ENCODE results near the gene SLC2A9. TPM values are rescaled to one million over a fixed set of nuclear protein-coding genes. Genes with fewer than 3 reads are reported as not detected.
"Not testable (repeated sequence)": the region's sequence is repeated elsewhere in the genome, so short reads cannot be mapped to it uniquely, and the experiment has no call there.

Gene SLC2A9
- total RNA-seq, 2 donors from 2014 or later, result 0.52 to 1.2 TPM

GRCh38 chr4:9989918-9990635 is 31.2 kb downstream of the SLC2A9 start:
- ATAC-seq (no peak), DNase-seq (ENCODE audit: low spot score in 2 of 2) (no peak)
- H3K9me3 Mint-ChIP-seq, result peaks cover 0 to 10% of the 10 kb centered on the region in 2 donors
- H3K27ac Mint-ChIP-seq, result no peak overlapping the region
- peaks cover 0 to 6% of the 10 kb centered on the region in 2 donors for H3K36me3 Mint-ChIP-seq

- DNase-seq (ENCODE audit: low spot score in 2 of 2) (no peak), ATAC-seq (no peak)
- peaks cover 0 to 10% of the 10 kb centered on the region in 2 donors for H3K9me3 Mint-ChIP-seq
- no peak overlapping the region for H3K27ac Mint-ChIP-seq
- peaks cover 0 to 6% of the 10 kb centered on the region in 2 donors for H3K36me3 Mint-ChIP-seq
Observed at GRCh38 chr4:9988933-9989332, 32.4 kb downstream of the SLC2A9 start.

GRCh38 chr4:9988363-9988749 is 32.9 kb downstream of the SLC2A9 start:
- Mint-ChIP-seq H3K27ac (no peak overlapping the region), H3K36me3 (peaks cover 0 to 6% of the 10 kb centered on the region in 2 donors), H3K9me3 (peaks cover 0 to 9% of the 10 kb centered on the region in 2 donors)
- ATAC-seq, result no peak
- no peak for DNase-seq (ENCODE audit: low spot score in 2 of 2)

DNA sequence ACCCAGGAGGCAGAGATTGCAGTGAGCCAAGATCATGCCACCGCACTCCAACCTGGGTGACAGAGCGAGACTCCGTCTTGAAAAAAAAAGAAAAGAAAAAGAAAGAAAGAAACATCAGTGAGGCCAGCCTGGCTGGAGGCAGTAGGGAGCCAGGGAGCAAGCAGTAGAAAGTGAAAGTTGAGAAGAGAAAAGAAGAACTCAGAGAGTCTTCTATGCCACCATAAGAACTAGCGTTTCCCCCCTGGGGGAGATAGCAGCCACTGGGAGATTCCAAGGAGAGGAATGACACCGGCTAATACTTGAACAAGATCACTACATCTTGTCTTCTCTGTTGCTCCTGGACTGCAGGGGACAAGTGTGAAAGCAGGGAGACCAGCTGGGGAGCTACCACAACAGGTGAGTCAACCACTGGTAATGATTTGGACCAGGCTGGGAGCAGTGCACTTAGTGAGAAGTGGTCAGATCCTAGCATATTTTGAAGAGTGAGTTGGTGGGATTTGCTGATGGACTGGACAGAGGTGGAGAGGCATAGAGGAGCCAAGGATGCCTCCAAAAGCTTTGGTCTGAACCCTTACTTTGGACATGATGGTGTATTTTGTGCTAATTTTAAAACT is 33.4 kb downstream of the SLC2A9 start:
- Mint-ChIP-seq H3K9me3 (peaks cover 0 to 4% of the 10 kb centered on the region in 2 donors), H3K36me3 (peaks cover 0 to 6% of the 10 kb centered on the region in 2 donors), H3K27ac (no peak overlapping the region)
- ATAC-seq (no peak), DNase-seq (ENCODE audit: low spot score in 2 of 2) (no peak)

DNA sequence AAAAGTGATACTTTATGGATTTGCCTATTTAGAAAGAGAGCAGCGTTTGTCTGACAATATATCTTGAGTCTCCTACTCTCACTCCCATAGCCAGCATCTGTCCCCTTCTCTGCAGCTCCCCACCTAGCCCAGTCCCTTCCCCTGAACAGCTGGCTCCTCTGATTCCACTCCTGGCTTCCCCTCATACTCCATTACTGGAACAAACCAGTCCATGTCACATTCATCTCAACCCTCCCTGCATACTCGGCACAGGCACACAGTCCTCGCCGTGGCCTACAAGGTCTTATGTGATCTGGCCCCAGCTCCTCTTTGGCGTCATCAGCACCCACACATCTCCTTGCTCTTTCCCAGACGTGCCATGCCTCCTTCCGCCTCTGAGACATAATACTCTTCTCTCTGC is 36.7 kb downstream of the SLC2A9 start:
- Mint-ChIP-seq H3K36me3 (peaks cover 0 to 6% of the 10 kb centered on the region in 2 donors), H3K9me3 (peaks cover 6 to 7% of the 10 kb centered on the region in 2 donors), H3K27ac (no peak overlapping the region)
- ATAC-seq, result no peak
- DNase-seq (ENCODE audit: low spot score in 2 of 2), result no peak

GRCh38 chr4:9983211-9983610 is 38.1 kb downstream of the SLC2A9 start:
- H3K36me3 Mint-ChIP-seq, result peaks cover 0 to 6% of the 10 kb centered on the region in 2 donors
- DNase-seq (ENCODE audit: low spot score in 2 of 2) (no peak), ATAC-seq (no peak)
- peaks cover 6 to 7% of the 10 kb centered on the region in 2 donors for H3K9me3 Mint-ChIP-seq
- H3K27ac Mint-ChIP-seq, result no peak overlapping the region

GRCh38 chr4:9981899-9982298 is 39.4 kb downstream of the SLC2A9 start:
- H3K36me3 Mint-ChIP-seq; H3K9me3 Mint-ChIP-seq; ATAC-seq; H3K27ac Mint-ChIP-seq; DNase-seq (ENCODE audit: low spot score in 2 of 2): not testable (repeated sequence)

DNA sequence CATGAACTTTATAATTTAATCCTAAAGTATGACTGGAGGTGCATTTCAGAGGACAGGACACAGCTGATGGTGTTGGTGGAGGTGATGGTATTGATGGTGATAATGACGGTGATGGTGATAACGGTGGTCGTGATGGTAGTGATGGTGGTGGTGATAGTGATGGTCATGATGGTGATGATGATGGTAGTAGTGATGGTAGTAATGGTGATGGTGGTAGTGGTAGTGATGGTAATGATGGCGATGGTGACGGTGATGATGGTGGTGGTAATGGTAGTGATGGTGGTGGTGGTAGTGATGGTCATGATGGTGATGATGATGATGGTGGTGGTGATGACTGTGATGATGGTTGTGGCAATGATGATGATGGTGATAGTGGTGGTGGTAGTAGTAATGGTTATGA is 40.4 kb downstream of the SLC2A9 start:
- Mint-ChIP-seq H3K36me3 (peaks cover 0 to 6% of the 10 kb centered on the region in 2 donors), H3K9me3 (peaks cover 6 to 11% of the 10 kb centered on the region in 2 donors), H3K27ac (no peak overlapping the region)
- ATAC-seq (no peak), DNase-seq (ENCODE audit: low spot score in 2 of 2) (no peak)

GRCh38 chr4:9979101-9979701 is 42.1 kb downstream of the SLC2A9 start:
- ATAC-seq, result no peak
- Mint-ChIP-seq H3K36me3 (no peaks in the 10 kb centered on the region), H3K27ac (no peak overlapping the region), H3K9me3 (peaks cover 6 to 11% of the 10 kb centered on the region in 2 donors)
- DNase-seq (ENCODE audit: low spot score in 2 of 2), result no peak

DNA sequence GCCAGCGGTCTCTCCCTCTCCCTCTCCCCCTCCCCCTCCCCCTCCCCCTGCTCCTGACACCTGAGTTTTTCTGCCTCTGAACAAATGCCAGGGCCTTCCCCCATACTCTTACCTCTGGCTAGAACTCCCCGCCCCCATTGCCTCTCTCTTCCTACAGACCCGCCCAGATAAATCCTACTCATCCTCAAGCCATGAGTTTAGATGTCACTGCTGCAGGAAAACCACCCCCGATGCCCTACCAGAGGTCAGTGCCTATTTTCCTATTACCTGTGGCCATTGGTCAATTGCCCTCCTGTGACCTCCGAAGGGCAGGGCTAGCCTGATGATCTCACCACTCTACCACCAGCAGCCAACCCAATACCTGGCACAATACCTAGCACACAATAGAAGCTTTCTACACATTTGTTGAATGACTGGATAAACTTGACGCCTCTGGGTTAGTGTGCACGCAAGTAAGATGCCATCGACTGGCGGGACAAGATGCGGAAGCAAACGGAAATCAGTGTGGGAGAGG is 43.7 kb downstream of the SLC2A9 start:
- no peak for ATAC-seq
- no peak for DNase-seq (ENCODE audit: low spot score in 2 of 2)
- no peak overlapping the region for H3K27ac Mint-ChIP-seq
- peaks cover 7 to 9% of the 10 kb centered on the region in 2 donors for H3K36me3 Mint-ChIP-seq
- peaks cover 14 to 19% of the 10 kb centered on the region in 2 donors for H3K9me3 Mint-ChIP-seq

GRCh38 chr4:9976781-9977180 is 44.5 kb downstream of the SLC2A9 start:
- ATAC-seq (no peak), DNase-seq (ENCODE audit: low spot score in 2 of 2) (no peak)
- Mint-ChIP-seq H3K27ac (peak overlapping the region in 1 of 2 donors; percentile 74), H3K36me3 (peaks cover 10 to 14% of the 10 kb centered on the region in 2 donors), H3K9me3 (peaks cover 17 to 23% of the 10 kb centered on the region in 2 donors)

GRCh38 chr4:9976293-9976692 is 45.0 kb downstream of the SLC2A9 start:
- ATAC-seq, result no peak
- peaks cover 10 to 14% of the 10 kb centered on the region in 2 donors for H3K36me3 Mint-ChIP-seq

DNA sequence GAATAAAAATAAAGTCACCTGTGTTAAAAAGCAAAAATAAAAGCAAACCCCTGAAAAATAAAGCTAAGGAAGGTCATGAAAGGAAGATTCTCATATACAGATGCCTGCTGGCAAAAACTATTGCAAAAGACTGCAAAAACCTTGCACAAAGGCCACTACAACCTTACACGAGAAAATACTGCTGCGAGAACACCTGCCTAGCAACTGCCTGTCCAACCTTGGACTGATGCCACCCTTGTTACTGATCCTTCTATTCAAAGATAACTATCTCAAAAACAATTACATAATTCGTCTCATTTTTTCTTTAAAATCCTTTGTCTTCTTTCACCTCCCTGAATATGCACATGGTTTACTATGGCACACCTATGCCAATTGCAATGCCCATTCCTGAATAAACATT is 49.6 kb downstream of the SLC2A9 start:
- H3K27ac Mint-ChIP-seq, result no peak overlapping the region
- H3K36me3 Mint-ChIP-seq, result peaks cover 10 to 21% of the 10 kb centered on the region in 2 donors
- H3K9me3 Mint-ChIP-seq, result peaks cover 11 to 12% of the 10 kb centered on the region in 2 donors
- DNase-seq (ENCODE audit: low spot score in 2 of 2) (no peak), ATAC-seq (no peak)

More at GRCh38 chr4:9976293-9976692, 45.0 kb downstream of the SLC2A9 start:
- DNase-seq (ENCODE audit: low spot score in 2 of 2), result no peak
- peaks cover 17 to 23% of the 10 kb centered on the region in 2 donors for H3K9me3 Mint-ChIP-seq
- no peak overlapping the region for H3K27ac Mint-ChIP-seq

GRCh38 chr4:9970399-9971011 is 50.8 kb downstream of the SLC2A9 start:
- ATAC-seq (no peak), DNase-seq (ENCODE audit: low spot score in 2 of 2) (no peak)
- Mint-ChIP-seq H3K36me3 (peaks cover 10 to 21% of the 10 kb centered on the region in 2 donors), H3K27ac (no peak overlapping the region), H3K9me3 (peaks cover 11 to 12% of the 10 kb centered on the region in 2 donors)

- Mint-ChIP-seq H3K27ac (no peak overlapping the region), H3K36me3 (peaks cover 10 to 21% of the 10 kb centered on the region in 2 donors), H3K9me3 (peaks cover 11 to 12% of the 10 kb centered on the region in 2 donors)
- DNase-seq (ENCODE audit: low spot score in 2 of 2) (no peak), ATAC-seq (peak; percentile 29 to 77)
Observed at GRCh38 chr4:9969526-9970398, 51.5 kb downstream of the SLC2A9 start.

DNA sequence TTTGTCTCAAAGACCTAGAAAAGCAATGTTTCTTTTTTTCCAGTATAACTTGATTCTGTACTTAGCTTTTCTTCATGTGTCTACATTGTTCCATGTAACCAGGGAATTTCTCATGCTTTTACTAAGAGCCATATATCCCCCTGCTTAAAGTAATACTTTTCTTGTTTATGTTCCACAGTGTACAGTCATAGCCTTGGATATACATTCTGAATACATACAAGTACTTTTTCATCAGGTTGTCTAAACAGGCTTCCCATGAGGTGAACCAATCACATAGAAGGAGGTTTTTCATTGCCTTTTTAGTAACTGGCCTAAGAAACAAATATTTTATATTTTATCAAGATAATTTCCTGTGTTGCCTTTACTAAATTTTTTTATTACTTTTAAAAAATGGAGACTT is 52.8 kb downstream of the SLC2A9 start:
- DNase-seq (ENCODE audit: low spot score in 2 of 2) (no peak), ATAC-seq (no peak)
- Mint-ChIP-seq H3K27ac (no peak overlapping the region), H3K36me3 (peaks cover 10 to 21% of the 10 kb centered on the region in 2 donors), H3K9me3 (peaks cover 11 to 12% of the 10 kb centered on the region in 2 donors)
